BJ (cell line): ENCODE measurements around the gene COL23A1. TPM values are rescaled to one million over a fixed set of nuclear protein-coding genes. Genes with fewer than 3 reads are reported as not detected.

ENCODE experiments used
- CTCF ChIA-PET: fragments of 350-600 bp; formaldehyde crosslinking; extraction: SDS; loops from one replicate; lab custom pipeline; 2021; ENCODE audit warnings: antibody characterized with exemption, inconsistent platforms; lab: Yijun Ruan, JAX
- POLR2A ChIA-PET: fragments of 300-600 bp; sonication (Branson Sonifier 250); formaldehyde crosslinking; extraction: SDS; loops from one replicate; lab custom pipeline; 2021; ENCODE audit warnings: antibody characterized with exemption; lab: Charles Lee
- DNase-seq: peaks from one replicate; pipeline ENCODE4 v3.0.0-alpha.2; 2011; ENCODE audit warnings: low read depth
- H3K27me3 ChIP-seq: 2 replicates; pipeline ENCODE4 v1.6.0; 2011; ENCODE audit warnings: low read length; ENCODE audit not compliant: control insufficient read depth, insufficient read depth
- H3K36me3 ChIP-seq: 2 replicates; pipeline ENCODE4 v1.5.1; 2011; ENCODE audit warnings: low read length; ENCODE audit not compliant: control insufficient read depth, insufficient read depth
- H3K4me3 ChIP-seq: 2 replicates; pipeline ENCODE4 v1.5.1; 2011; ENCODE audit warnings: low read depth, mild to moderate bottlenecking, control low read depth, low read length
- polyA plus RNA-seq: library from polyadenylated mRNA; depleted of rRNA; stranded (reverse); fragments of >200 nt; gene quantifications from 2 replicates; pipeline ENCODE4 v1.2.3, GENCODE V29; 2011
- TF ChIP-seq, protein P1 (sequence below): IDR thresholded peaks from 2 replicates; pipeline ENCODE4 v1.5.1; 2011; ENCODE audit warnings: low read depth, mild to moderate bottlenecking, control low read depth, inconsistent platforms, low read length, moderate library complexity; ENCODE audit not compliant: insufficient read depth

COL23A1 gene
- polyA plus RNA-seq, 1 experiment, result not detected

DNA sequence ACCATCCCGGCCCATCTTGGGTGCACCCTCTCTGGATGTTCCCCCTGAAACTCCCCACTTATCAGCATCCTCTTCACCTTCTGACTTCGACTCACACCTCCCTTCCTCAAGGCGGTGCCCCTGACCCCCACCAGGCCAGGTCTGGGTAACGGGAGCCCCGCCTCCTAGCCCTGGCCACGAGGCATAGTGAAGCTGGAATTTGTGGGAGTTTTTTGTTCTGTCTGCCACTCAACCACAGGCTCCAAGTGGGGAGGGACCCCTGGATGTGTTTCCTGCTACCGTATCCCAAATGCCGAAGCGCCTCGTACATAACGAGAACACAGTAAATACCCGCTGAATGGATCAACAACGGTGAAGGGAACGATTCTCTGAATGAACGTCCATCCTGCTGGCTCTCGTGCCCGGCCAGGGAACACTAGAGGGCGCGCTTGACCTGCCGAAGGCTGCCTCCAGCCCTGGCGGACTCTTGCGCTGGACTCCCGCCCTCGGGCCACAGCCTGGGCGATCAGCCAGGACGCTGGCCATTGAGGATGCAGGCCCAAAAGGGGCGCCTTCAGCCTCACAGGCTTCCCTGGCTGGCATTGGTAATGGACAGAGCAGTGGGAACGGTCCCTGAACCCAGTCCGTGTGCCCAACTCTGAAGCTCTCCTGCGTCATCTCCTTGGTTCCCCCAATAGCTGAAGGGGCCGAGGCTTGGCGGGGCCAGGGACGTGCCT, 310.3 kb downstream of the COL23A1 start:
- CTCF ChIA-PET, result interaction anchor here (0.6 to 2.9 kb wide), 10 partner anchors 16 to 1214 kb away, joined by 3 to 14 read pairs (median 4); no protein-coding TSS in a partner anchor

DNA sequence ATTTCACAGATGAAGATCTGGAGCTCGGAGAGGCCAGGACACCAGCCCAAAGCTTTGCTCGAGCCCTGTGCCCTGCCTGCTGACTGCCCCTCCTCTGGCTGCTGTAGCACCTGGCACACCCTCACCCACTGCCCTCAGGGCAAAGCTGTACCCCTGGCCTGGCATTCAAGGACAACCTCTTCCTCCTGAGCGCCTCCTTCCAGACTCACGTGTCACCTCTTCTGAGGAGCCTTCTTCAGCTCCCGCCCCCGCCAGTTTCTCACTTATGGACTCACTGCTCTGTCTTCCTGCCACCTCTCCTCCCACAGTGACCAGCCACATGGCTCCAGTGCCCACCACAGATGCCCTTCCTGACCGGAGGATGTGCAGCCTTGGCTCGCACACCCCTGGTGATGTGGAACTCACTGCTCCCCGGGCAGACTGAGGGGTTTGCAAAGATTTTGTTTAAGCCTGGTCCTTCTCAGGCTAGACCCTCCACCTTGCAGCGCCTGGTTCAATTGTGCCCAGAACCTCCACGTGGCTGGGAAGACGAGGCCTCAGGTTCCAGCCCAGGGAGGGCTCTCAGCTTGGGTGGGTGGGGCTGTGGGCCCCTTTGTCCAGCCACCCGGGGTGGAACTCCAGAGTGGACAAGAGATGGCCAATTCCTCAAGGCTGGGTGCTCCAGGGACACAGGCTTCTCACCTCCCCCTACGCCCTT, 311.0 kb downstream of the COL23A1 start:
- DNase-seq, result no peak
- TF ChIP-seq, protein P1, sequence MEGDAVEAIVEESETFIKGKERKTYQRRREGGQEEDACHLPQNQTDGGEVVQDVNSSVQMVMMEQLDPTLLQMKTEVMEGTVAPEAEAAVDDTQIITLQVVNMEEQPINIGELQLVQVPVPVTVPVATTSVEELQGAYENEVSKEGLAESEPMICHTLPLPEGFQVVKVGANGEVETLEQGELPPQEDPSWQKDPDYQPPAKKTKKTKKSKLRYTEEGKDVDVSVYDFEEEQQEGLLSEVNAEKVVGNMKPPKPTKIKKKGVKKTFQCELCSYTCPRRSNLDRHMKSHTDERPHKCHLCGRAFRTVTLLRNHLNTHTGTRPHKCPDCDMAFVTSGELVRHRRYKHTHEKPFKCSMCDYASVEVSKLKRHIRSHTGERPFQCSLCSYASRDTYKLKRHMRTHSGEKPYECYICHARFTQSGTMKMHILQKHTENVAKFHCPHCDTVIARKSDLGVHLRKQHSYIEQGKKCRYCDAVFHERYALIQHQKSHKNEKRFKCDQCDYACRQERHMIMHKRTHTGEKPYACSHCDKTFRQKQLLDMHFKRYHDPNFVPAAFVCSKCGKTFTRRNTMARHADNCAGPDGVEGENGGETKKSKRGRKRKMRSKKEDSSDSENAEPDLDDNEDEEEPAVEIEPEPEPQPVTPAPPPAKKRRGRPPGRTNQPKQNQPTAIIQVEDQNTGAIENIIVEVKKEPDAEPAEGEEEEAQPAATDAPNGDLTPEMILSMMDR, result no peak
- Histone ChIP-seq H3K4me3 (no peak overlapping the region), H3K36me3 (no peaks in the 10 kb centered on the region), H3K27me3 (no peaks in the 10 kb centered on the region; the same call in 1 of the 2 replicates)
- POLR2A ChIA-PET, result no interaction called here
- CTCF ChIA-PET, result interaction anchor here (0.8 to 2.9 kb wide), 9 partner anchors 10 to 1214 kb away, joined by 3 to 14 read pairs (median 3); no protein-coding TSS in a partner anchor

More for the DNA sequence above, 310.3 kb downstream of the COL23A1 start:
- H3K36me3 ChIP-seq, result no peaks in the 10 kb centered on the region
- DNase-seq, result peak; percentile 4
- POLR2A ChIA-PET, result no interaction called here
- TF ChIP-seq, protein P1, result peak; percentile 91
- no peaks in the 10 kb centered on the region; the same call in 1 of the 2 replicates for H3K27me3 ChIP-seq
- H3K4me3 ChIP-seq, result no peak overlapping the region

DNA sequence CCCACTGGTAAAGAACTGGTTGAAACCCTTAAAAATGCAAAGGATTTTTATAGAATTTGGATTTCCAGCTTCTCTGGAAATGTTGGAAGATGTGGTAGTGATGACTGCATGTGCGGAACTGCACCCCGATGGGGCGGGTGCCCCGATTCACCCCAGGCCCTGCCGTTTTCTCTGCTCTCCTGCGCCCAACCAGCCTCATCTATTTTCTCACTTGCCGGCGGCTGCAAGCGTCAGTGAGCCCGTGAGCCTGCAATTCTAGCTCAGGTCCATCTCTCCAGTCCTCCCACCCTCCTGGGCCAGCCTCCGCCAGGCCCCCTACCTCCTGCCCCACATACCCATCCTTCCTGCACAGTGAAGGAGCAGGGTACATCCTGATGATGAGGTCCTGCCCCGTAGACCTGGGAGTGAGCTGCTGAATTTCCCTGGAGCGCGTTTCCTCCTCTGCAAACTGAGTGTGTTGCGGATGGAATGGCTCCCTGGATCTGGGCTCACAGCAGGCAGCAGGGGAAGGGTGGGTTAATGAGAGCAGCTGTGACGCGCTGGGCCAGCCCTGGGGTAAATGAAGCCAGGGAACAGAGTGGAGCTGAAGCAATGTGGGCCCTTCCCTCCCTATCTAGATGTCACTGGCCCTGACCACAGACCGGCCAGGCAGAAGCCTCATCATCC, 311.7 kb downstream of the COL23A1 start:
- Histone ChIP-seq H3K27me3 (no peaks in the 10 kb centered on the region; the same call in 1 of the 2 replicates), H3K36me3 (no peaks in the 10 kb centered on the region), H3K4me3 (no peak overlapping the region)
- no peak for DNase-seq
- POLR2A ChIA-PET, result no interaction called here
- CTCF ChIA-PET, result interaction anchor here (1.1 to 1.8 kb wide), 3 partner anchors 7 to 42 kb away, joined by 3 to 5 read pairs (median 3); no protein-coding TSS in a partner anchor
- TF ChIP-seq, protein P1, result no peak

DNA sequence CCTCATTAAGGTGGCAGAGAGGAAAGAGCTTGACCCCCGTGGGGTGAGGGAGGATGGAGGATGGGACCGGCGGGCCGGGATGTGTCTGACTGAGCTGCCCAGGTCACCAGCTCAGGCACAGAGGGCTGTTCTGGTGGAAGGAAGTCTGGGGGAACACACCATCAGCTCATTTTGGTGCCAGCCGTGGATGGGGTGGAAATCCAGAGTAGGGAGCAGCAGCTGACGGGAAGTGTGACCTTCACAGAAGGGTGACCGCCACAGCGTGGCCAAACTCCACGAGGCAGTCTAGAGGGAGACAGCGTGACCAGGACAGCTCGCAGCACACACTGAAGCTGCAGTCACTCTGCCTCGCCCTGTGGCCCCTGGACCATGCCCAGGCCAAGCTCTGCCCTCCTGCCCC, 312.3 kb downstream of the COL23A1 start:
- no peak for DNase-seq
- ChIA-PET CTCF (interaction anchor here (0.7 to 1.3 kb wide), 3 partner anchors 8 to 791 kb away, joined by 3 read pairs; no protein-coding TSS in a partner anchor), POLR2A (no interaction called here)
- Histone ChIP-seq H3K27me3 (no peaks in the 10 kb centered on the region; the same call in 1 of the 2 replicates), H3K4me3 (no peak overlapping the region), H3K36me3 (no peaks in the 10 kb centered on the region)
- TF ChIP-seq, protein P1, result no peak
